Suprapubic skin (tissue), 4 donors: Measurements from ENCODE around the gene KRTAP5-3. TPM values are rescaled to one million over a fixed set of nuclear protein-coding genes. Genes with fewer than 3 reads are reported as not detected.
A peak's percentile ranks its signal among the peaks of the same experiment; 100 is the strongest.

Experiments
- DNase-seq, 2 donors: peaks; one replicate each; pipeline ENCODE4 v3.0.0-alpha.2; 2019; ENCODE audit warnings: low spot score in 2 of 2
- H3K27ac ChIP-seq: fragments of 200-600 bp; sonication (generic); one replicate; pipeline ENCODE4 v1.5.1; 2019
- H3K27me3 ChIP-seq: fragments of 200-600 bp; sonication (generic); one replicate; pipeline ENCODE4 v1.5.1; 2019
- H3K36me3 ChIP-seq: fragments of 200-600 bp; sonication (generic); one replicate; pipeline ENCODE4 v1.5.1; 2019
- H3K4me1 ChIP-seq: fragments of 200-600 bp; sonication (generic); one replicate; pipeline ENCODE4 v1.5.1; 2019
- H3K4me3 ChIP-seq: fragments of 200-600 bp; sonication (generic); one replicate; pipeline ENCODE4 v1.5.1; 2019; ENCODE audit warnings: mild to moderate bottlenecking
- H3K9me3 ChIP-seq: fragments of 200-600 bp; sonication (generic); one replicate; pipeline ENCODE4 v1.5.1; 2019
- CTCF ChIP-seq, 2 donors: fragments of 200-600 bp in 1 of 2; fragments of 450-650 bp in 1 of 2; sonication (generic) in 1 of 2; IDR thresholded peaks; one replicate each; pipeline ENCODE4 v1.5.1; 2016 to 2019; ENCODE audit warnings: antibody characterized with exemption in 2 of 2, mild to moderate bottlenecking in 1 of 2, moderate library complexity in 1 of 2
- EP300 ChIP-seq: sonication (generic); formaldehyde crosslinking; IDR thresholded peaks from one replicate; pipeline ENCODE4 v1.6.1; 2017; ENCODE audit warnings: antibody characterized with exemption
- POLR2A ChIP-seq, 2 donors: fragments of 450-650 bp; IDR thresholded peaks; one replicate each; pipeline ENCODE4 v1.6.1; 2017; ENCODE audit warnings: antibody characterized with exemption in 2 of 2, mild to moderate bottlenecking in 2 of 2, moderate library complexity in 2 of 2
- POLR2AphosphoS5 ChIP-seq, 3 donors: sonication (generic); formaldehyde crosslinking; IDR thresholded peaks; one replicate each; pipeline ENCODE4 v1.6.1; 2017; ENCODE audit warnings: antibody characterized with exemption in 3 of 3
- WGBS: methylation state at CpG from one replicate; pipeline ENCODE4 v1.1.5; 2018; 5-methylcytosine and 5-hydroxymethylcytosine counted together
- total RNA-seq, 4 donors: library from RNA; depleted of rRNA; stranded (reverse); fragments of >200 nt; gene quantifications; one replicate each; pipeline ENCODE4 v1.1.0, GENCODE V29; 2016

KRTAP5-3 gene
- total RNA-seq, 4 donors from 2014 or later = 3.7 to 14.9 (median 4.4) TPM; not detected in 1

- 41% methylated on average over 16 of the region's 16 CpGs for WGBS
Observed at GRCh38 chr11:1564535-1565172, 43.6 kb downstream of the KRTAP5-3 start.

GRCh38 chr11:1563697-1564534, 44.3 kb downstream of the KRTAP5-3 start:
- Histone ChIP-seq H3K27ac (no peak overlapping the region), H3K36me3 (peaks cover 3% of the 10 kb centered on the region), H3K4me3 (no peak overlapping the region), H3K27me3 (no peaks in the 10 kb centered on the region), H3K9me3 (no peaks in the 10 kb centered on the region), H3K4me1 (peaks cover 13% of the 10 kb centered on the region)
- no peak for TF ChIP-seq POLR2AphosphoS5 (IDR thresholded peaks at IDR 0.05)
- TF ChIP-seq POLR2A (IDR thresholded peaks at IDR 0.05) = no peak
- TF ChIP-seq CTCF (IDR thresholded peaks at IDR 0.05) = no peak
- TF ChIP-seq EP300 = no peak
- 63% methylated on average over 13 of the region's 29 CpGs for WGBS
- DNase-seq = peak in 1 of 2 donors; percentile 59

More at GRCh38 chr11:1564535-1565172, 43.6 kb downstream of the KRTAP5-3 start:
- no peaks in the 10 kb centered on the region for H3K27me3 ChIP-seq
- no peak overlapping the region for H3K4me3 ChIP-seq
- no peak overlapping the region for H3K27ac ChIP-seq
- peak in 1 of 2 donors; percentile 68 for DNase-seq
- TF ChIP-seq POLR2AphosphoS5 (IDR thresholded peaks at IDR 0.05) (no peak), POLR2A (IDR thresholded peaks at IDR 0.05) (no peak), EP300 (no peak)
- H3K9me3 ChIP-seq = no peaks in the 10 kb centered on the region
- peaks cover 3% of the 10 kb centered on the region for H3K36me3 ChIP-seq
- peaks cover 11% of the 10 kb centered on the region for H3K4me1 ChIP-seq

- TF ChIP-seq POLR2A (IDR thresholded peaks at IDR 0.05) (no peak), EP300 (no peak)
- H3K4me1 ChIP-seq = peaks cover 20% of the 10 kb centered on the region
- H3K9me3 ChIP-seq = no peaks in the 10 kb centered on the region
- WGBS = 70% methylated on average over 9 of the region's 12 CpGs
- no peaks in the 10 kb centered on the region for H3K27me3 ChIP-seq
- DNase-seq = peak in 1 of 2 donors; percentile 64
- H3K27ac ChIP-seq = no peak overlapping the region
- peaks cover 3% of the 10 kb centered on the region for H3K36me3 ChIP-seq
- no peak overlapping the region for H3K4me3 ChIP-seq
Observed at GRCh38 chr11:1563149-1563638, 45.1 kb downstream of the KRTAP5-3 start.

GRCh38 chr11:1562469-1563148, 45.7 kb downstream of the KRTAP5-3 start:
- H3K27ac ChIP-seq = no peak overlapping the region
- peaks cover 26% of the 10 kb centered on the region for H3K4me1 ChIP-seq
- no peak for DNase-seq
- TF ChIP-seq POLR2A (IDR thresholded peaks at IDR 0.05) (no peak), POLR2AphosphoS5 (IDR thresholded peaks at IDR 0.05) (no peak), CTCF (IDR thresholded peaks at IDR 0.05) (no peak), EP300 (no peak)
- peaks cover 4% of the 10 kb centered on the region for H3K36me3 ChIP-seq
- H3K27me3 ChIP-seq = no peaks in the 10 kb centered on the region
- H3K4me3 ChIP-seq = no peak overlapping the region
- no peaks in the 10 kb centered on the region for H3K9me3 ChIP-seq
- WGBS = 100% methylated on average over 4 of the region's 14 CpGs

GRCh38 chr11:1561955-1562354, 46.3 kb downstream of the KRTAP5-3 start:
- 58% methylated on average over 5 of the region's 5 CpGs for WGBS
- peak in 1 of 2 donors; percentile 60 for DNase-seq
- Histone ChIP-seq H3K27ac (no peak overlapping the region), H3K4me1 (peaks cover 27% of the 10 kb centered on the region), H3K4me3 (no peak overlapping the region), H3K36me3 (peaks cover 10% of the 10 kb centered on the region), H3K9me3 (no peaks in the 10 kb centered on the region), H3K27me3 (no peaks in the 10 kb centered on the region)
- TF ChIP-seq POLR2AphosphoS5 (IDR thresholded peaks at IDR 0.05) = no peak
- TF ChIP-seq POLR2A (IDR thresholded peaks at IDR 0.05) = no peak
- TF ChIP-seq CTCF (IDR thresholded peaks at IDR 0.05) = no peak
- no peak for TF ChIP-seq EP300
